ENCODE data around the gene RAB3IL1. TPM values are rescaled to one million over a fixed set of nuclear protein-coding genes. Genes with fewer than 3 reads are reported as not detected.
"Not testable (repeated sequence)": the region's sequence is repeated elsewhere in the genome, so short reads cannot be mapped to it uniquely, and the experiment has no call there.

Gene RAB3IL1
- total RNA-seq, 2 experiments from 2014 or later, result not detected

- no peak overlapping the region for H3K4me3 Mint-ChIP-seq
Observed at GRCh38 chr11:61956191-61957020, 39.0 kb upstream of the RAB3IL1 start.

DNA sequence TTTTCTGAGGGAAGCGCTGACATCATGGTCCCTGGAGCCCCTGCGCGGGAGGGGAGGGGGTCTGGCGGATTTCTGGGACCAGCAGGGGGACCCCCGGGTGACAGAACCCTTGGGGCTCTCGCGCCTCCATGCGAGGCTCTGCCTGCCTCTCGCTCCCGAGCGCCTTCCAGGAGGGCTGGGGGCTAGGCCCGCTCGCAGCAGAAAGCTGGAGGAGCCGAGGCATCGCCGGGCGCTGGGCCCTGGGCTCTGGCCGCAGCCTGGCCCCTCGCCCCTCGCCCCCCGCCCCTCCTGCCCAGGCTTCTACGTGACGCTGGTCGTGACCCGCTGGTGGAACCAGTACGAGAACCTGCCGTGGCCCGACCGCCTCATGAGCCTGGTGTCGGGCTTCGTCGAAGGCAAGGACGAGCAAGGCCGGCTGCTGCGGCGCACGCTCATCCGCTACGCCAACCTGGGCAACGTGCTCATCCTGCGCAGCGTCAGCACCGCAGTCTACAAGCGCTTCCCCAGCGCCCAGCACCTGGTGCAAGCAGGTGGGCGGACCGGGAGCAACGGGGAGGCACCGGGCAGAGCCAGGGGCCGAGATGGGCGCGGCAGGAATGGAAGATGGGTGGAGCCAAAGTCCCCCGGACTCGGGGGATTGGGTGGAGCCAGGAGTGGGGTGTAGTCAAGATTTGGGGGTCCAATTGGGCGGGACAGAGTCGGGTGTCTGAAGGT lies 38.2 kb upstream of the RAB3IL1 start:
- peak; percentile 51 for DNase-seq
- Mint-ChIP-seq H3K27ac (no peak overlapping the region), H3K9me3 (no peaks in the 10 kb centered on the region), H3K4me1 (peaks cover 12% of the 10 kb centered on the region), H3K27me3 (peaks cover 25% of the 10 kb centered on the region), H3K4me3 (no peak overlapping the region), H3K36me3 (no peaks in the 10 kb centered on the region)

More at GRCh38 chr11:61956191-61957020, 39.0 kb upstream of the RAB3IL1 start:
- DNase-seq, result no peak
- Mint-ChIP-seq H3K9me3 (no peaks in the 10 kb centered on the region), H3K27me3 (peaks cover 25% of the 10 kb centered on the region), H3K4me1 (peaks cover 12% of the 10 kb centered on the region), H3K27ac (no peak overlapping the region), H3K36me3 (no peaks in the 10 kb centered on the region)

DNA sequence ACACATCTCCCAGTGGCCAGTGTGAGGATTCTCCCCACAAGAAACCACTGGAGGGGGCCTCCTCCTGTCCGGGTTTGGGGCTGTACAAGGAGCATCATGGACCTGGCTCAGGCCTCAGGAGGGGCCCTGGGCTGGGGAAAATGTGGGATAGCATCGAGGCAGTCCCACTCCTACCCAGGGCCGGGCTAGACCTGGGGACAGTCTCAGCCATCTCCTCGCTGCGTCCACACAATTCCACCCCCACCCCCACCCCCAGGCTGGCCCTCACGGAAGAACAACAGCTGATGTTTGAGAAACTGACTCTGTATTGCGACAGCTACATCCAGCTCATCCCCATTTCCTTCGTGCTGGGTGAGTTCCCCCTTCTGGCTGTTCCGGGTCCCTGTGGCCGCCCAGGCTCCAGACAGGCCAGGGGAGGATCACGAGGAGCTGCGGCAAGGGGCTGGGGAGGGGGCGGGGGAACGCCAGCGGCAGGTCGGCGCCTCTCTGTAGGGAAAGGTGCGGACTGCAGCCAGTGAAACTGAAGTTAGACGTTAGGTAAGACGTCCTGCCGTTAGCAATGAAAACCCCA lies 37.6 kb upstream of the RAB3IL1 start:
- peaks cover 25% of the 10 kb centered on the region for H3K27me3 Mint-ChIP-seq
- H3K4me1 Mint-ChIP-seq, result peaks cover 12% of the 10 kb centered on the region
- no peak overlapping the region for H3K27ac Mint-ChIP-seq
- no peak overlapping the region for H3K4me3 Mint-ChIP-seq
- no peak for DNase-seq
- no peaks in the 10 kb centered on the region for H3K9me3 Mint-ChIP-seq
- H3K36me3 Mint-ChIP-seq, result no peaks in the 10 kb centered on the region

DNA sequence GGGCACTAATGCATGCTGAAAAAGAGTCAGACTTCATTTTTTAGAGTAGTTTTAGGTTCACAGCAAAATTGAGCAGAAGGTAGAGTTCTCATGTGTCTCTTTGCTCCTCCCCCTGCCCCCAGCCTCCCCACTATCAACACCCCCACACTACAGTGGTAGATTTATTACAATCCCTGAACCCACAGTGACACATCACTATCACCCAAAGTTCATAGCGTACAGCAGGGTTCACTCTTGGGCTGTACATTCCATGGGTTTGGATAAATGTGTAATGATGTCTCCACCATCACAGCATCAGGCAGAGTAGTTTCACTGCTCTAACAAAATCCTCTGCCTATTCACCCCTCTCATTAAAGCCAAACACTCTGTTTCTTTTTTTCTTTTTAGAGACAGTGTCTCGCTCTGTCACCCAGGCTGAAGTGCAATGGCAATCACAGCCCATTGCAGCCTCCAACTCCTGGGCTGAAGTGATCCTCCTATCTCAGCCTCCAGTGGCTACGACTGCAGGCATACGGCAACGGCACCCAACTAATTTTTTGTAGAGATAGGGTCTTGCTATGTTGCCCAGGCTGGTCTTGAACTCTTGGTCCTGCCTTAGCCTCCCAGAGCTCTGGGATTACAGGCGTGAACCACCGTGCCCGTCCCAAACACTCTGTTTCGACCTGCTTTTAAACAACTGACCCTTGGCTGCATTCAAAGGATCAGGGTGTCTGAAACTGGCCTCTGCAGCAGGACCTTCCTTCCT lies 36.9 kb upstream of the RAB3IL1 start:
- H3K36me3 Mint-ChIP-seq, result no peaks in the 10 kb centered on the region

GRCh38 chr11:61953632-61954031 lies 36.3 kb upstream of the RAB3IL1 start:
- peaks cover 25% of the 10 kb centered on the region for H3K27me3 Mint-ChIP-seq
- H3K27ac Mint-ChIP-seq, H3K36me3 Mint-ChIP-seq, H3K9me3 Mint-ChIP-seq, H3K4me3 Mint-ChIP-seq, H3K4me1 Mint-ChIP-seq, DNase-seq: not testable (repeated sequence)

More for the DNA sequence above, 36.9 kb upstream of the RAB3IL1 start:
- no peak overlapping the region for H3K27ac Mint-ChIP-seq
- H3K4me3 Mint-ChIP-seq, result no peak overlapping the region
- H3K9me3 Mint-ChIP-seq, result no peaks in the 10 kb centered on the region
- peaks cover 25% of the 10 kb centered on the region for H3K27me3 Mint-ChIP-seq
- DNase-seq, result no peak
- H3K4me1 Mint-ChIP-seq, result peaks cover 13% of the 10 kb centered on the region

DNA sequence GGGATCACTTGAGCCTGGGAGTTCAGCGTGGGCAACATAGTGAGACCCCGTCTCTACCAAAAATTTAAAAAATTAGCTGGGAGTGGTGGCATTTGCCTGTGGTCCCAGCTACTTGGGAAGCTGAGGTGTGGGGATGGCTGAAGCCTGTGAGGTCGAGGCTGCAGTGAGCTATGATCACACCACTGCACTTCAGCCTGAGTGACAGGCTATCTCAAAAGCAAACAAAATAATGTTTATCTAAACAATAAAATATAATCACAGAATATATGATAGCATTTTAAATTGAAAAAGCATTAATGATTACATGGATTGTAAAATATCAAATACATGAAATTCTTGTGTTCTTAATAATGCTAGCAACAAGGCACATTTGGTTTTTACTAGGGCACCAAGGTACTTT lies 35.5 kb upstream of the RAB3IL1 start:
- peaks cover 25% of the 10 kb centered on the region for H3K27me3 Mint-ChIP-seq
- H3K9me3 Mint-ChIP-seq, result no peaks in the 10 kb centered on the region
- H3K4me1 Mint-ChIP-seq, result peaks cover 7% of the 10 kb centered on the region
- no peak overlapping the region for H3K4me3 Mint-ChIP-seq
- no peaks in the 10 kb centered on the region for H3K36me3 Mint-ChIP-seq
- DNase-seq, result no peak
- H3K27ac Mint-ChIP-seq, result no peak overlapping the region

DNA sequence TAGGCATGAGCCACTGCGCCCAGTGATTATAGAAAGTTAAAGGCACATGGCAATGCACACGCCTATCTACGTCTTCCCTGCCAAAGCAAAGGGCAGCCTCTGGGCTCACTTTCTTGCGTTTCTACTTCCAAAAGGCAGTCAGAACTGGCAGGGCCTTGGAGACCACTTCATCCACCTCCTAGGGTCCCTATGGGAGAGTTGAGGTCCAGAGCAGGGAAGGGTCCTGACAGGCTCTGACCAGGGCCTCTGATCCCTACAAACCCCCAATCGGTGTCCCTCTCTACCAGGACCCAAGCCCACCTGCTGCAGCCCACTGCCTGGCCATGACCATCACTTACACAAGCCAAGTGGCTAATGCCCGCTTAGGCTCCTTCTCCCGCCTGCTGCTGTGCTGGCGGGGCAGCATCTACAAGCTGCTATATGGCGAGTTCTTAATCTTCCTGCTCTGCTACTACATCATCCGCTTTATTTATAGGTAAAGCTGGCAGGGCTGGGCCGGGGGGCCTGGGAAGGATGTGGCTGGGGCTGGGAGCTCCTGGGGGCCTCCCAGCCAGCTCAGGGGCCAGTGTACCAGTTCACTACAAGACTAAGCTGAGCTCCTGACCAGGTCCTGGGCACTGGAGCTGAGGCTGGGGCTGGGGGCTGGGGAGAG lies 34.2 kb upstream of the RAB3IL1 start:
- Mint-ChIP-seq H3K4me3 (no peak overlapping the region), H3K27ac (no peak overlapping the region), H3K4me1 (peaks cover 8% of the 10 kb centered on the region), H3K9me3 (no peaks in the 10 kb centered on the region), H3K27me3 (peaks cover 25% of the 10 kb centered on the region), H3K36me3 (no peaks in the 10 kb centered on the region)
- no peak for DNase-seq

DNA sequence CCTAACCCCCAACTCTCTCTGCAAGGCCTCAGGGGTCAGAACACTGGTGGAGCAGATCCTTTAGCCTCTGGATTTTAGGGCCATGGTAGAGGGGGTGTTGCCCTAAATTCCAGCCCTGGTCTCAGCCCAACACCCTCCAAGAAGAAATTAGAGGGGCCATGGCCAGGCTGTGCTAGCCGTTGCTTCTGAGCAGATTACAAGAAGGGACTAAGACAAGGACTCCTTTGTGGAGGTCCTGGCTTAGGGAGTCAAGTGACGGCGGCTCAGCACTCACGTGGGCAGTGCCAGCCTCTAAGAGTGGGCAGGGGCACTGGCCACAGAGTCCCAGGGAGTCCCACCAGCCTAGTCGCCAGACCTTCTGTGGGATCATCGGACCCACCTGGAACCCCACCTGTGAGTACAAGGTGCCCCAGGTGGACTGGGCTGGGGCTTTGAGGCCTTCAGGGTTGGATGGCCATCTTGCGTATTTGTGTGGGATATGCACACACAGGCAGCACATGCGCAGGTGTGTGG lies 32.7 kb upstream of the RAB3IL1 start, which contains the start of gene BEST1:
BEST1 (plus strand) TSS at position 317 of the 513 bp plus-strand sequence. CDS start 1,456 bp downstream, outside the sequence.
- Mint-ChIP-seq H3K4me1 (peaks cover 4% of the 10 kb centered on the region), H3K4me3 (no peak within 1 kb of the TSS), H3K27me3 (peaks cover 16% of the 10 kb centered on the region), H3K9me3 (no peaks in the 10 kb centered on the region), H3K36me3 (no peaks in the 10 kb centered on the region), H3K27ac (peak within 1 kb of the TSS; percentile 67)
- no peak for DNase-seq

DNA sequence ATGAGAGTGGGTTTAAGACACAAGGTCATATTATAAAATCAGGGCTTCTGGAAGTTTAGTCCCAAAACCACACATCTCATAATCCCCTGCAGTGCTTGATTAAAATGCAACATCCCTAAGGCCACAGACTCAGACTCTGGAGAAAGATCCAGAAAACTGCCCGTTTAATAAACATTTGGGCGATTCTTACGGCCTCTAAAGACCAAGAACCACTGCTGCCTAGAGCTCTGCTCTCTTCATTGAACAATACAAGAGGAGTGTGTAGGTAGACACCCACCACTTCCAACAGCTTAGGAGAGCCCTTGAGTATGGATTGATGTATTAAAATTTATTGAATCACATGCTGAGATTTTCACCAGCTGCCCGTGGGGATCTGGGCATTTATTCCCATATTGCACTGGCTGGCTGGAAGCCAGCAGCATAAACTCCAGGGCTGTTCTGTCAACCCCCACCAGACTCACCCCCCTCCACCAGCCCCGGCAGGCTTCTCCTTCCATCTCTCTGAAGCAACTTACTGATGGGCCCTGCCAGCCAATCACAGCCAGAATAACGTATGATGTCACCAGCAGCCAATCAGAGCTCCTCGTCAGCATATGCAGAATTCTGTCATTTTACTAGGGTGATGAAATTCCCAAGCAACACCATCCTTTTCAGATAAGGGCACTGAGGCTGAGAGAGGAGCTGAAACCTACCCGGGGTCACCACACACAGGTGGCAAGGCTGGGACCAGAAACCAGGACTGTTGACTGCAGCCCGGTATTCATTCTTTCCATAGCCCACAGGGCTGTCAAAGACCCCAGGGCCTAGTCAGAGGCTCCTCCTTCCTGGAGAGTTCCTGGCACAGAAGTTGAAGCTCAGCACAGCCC lies 32.0 kb upstream of the RAB3IL1 start:
- Mint-ChIP-seq H3K36me3 (no peaks in the 10 kb centered on the region), H3K4me3 (no peak overlapping the region), H3K4me1 (peaks cover 4% of the 10 kb centered on the region), H3K27me3 (peaks cover 9% of the 10 kb centered on the region), H3K27ac (peak overlapping the region; percentile 67), H3K9me3 (no peaks in the 10 kb centered on the region)
- peak; percentile 37 for DNase-seq

DNA sequence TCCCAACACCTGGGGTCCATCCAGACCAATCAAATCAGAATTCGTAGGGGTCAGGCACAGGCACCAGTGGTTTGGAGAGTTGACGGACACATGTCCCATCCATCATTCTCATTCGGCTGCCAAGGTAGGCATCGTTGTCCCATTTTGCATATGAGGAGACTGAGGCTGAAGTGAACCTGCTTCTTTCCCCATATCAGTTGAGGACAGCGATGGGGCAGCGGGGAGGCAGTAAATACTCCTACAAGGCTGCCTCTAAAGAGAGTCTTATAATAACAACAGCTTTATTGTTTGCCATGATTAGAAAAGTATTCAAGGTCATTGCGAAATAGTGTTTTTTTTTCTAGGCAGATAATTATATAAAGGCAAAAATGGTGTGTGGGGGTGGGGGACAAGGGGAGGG lies 31.1 kb upstream of the RAB3IL1 start:
- no peaks in the 10 kb centered on the region for H3K9me3 Mint-ChIP-seq
- H3K4me1 Mint-ChIP-seq, result peaks cover 4% of the 10 kb centered on the region
- no peak overlapping the region for H3K27ac Mint-ChIP-seq
- no peaks in the 10 kb centered on the region for H3K27me3 Mint-ChIP-seq
- DNase-seq, result no peak
- no peak overlapping the region for H3K4me3 Mint-ChIP-seq
- no peaks in the 10 kb centered on the region for H3K36me3 Mint-ChIP-seq

DNA sequence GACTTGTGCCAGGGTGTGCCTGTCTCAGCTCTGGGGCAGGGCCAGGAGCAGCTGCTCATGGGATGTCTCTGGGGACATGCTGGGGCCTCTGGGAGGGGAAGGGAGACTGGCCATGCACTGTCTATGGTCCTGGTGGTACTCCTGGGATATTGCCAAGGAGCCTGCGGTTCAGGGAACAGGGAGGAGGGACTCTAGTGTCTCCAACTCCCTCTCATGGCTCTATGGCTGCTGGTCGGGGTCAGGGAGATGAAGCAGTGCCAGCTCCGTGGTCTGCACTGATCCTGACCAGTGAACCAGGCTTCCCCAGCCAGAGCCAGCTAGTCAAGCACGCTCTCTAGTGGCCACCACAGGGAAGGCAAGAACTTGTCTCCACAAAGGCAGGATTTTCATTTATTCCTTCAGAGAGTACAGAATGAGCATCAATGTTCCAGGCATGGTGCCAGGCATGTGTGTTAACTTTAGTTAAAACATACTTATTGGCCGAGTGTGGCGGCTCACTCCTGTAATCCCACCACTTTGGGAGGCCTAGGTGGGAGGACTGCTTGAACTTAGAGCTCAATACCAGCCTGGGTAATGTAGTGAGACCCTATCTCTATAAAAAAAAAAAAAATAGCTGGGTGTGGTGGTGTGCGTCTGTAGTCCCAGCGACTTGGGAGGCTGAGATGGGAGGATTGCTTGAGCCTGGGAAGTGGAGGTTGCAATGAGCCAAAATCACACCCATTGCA lies 30.3 kb upstream of the RAB3IL1 start:
- Mint-ChIP-seq H3K27ac (no peak overlapping the region), H3K36me3 (no peaks in the 10 kb centered on the region), H3K9me3 (no peaks in the 10 kb centered on the region), H3K4me1 (peaks cover 4% of the 10 kb centered on the region), H3K4me3 (no peak overlapping the region), H3K27me3 (no peaks in the 10 kb centered on the region)
- peak; percentile 64 for DNase-seq

DNA sequence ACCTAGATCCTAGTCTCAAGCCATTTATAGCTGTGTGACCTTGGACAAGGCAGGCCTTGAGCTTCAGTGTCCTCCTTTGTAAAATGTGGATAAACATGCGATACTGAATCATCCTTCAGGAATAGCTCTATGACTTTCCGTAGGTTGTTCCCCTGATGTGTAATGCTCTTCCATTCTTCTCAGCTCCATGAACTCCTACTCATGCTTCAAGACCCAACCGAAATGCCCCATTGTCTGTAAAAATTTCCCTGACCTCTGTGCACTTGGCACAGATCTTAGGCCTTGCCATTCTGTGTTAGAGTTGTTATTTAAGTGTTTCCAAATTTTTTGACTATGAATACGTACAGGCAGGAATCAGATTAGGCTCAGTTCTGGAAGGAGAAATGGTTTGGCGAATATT lies 29.5 kb upstream of the RAB3IL1 start:
- peaks cover 4% of the 10 kb centered on the region for H3K4me1 Mint-ChIP-seq
- no peak for DNase-seq
- H3K27me3 Mint-ChIP-seq, result no peaks in the 10 kb centered on the region
- H3K36me3 Mint-ChIP-seq, result no peaks in the 10 kb centered on the region
- no peak overlapping the region for H3K4me3 Mint-ChIP-seq
- H3K9me3 Mint-ChIP-seq, result no peaks in the 10 kb centered on the region
- no peak overlapping the region for H3K27ac Mint-ChIP-seq

- Mint-ChIP-seq H3K9me3 (no peaks in the 10 kb centered on the region), H3K36me3 (no peaks in the 10 kb centered on the region), H3K4me1 (peaks cover 4% of the 10 kb centered on the region), H3K27ac (no peak overlapping the region), H3K27me3 (no peaks in the 10 kb centered on the region), H3K4me3 (no peak overlapping the region)
- no peak for DNase-seq
Observed at GRCh38 chr11:61945191-61945590, 27.8 kb upstream of the RAB3IL1 start.
